ENCODE results near the gene INTU. TPM values are rescaled to one million over a fixed set of nuclear protein-coding genes. Genes with fewer than 3 reads are reported as not detected.

INTU gene
- total RNA-seq, result 1.5 and 2.3 TPM in 2 replicates

GRCh38 chr4:127632420-127633403 is at the start of gene INTU:
INTU (plus strand) TSS chr4:127632957; CDS start chr4:127633035, 78 bp downstream.

DNA sequence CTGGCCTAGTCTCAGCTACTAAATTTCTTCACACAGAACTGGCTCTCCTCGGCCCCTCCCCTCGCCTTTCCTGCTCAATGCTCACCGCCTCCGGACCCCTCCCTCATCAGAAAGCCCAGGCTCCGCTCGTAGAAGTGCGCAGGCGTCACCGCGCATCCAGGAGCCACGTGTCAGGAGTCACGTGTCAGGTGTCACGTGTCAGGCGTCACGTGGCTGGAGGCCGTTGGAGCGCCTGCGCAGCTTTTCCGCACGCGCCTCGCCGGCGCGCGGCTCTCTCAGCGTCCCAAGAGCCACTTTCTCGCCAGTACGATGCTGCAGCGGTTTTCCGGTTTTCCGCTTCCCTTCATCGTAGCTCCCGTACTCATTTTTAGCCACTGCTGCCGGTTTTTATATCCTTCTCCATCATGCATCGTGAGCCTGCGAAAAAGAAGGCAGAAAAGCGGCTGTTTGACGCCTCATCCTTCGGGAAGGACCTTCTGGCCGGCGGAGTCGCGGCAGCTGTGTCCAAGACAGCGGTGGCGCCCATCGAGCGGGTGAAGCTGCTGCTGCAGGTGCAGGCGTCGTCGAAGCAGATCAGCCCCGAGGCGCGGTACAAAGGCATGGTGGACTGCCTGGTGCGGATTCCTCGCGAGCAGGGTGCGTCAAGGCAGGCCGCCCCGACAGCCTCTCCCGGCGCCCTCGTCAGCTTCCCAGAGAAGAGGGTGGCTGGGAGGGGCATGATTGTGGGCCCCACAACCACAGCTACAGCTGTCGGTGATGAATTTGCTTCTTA is 97.6 kb downstream of the INTU start, which contains the start of gene SLC25A31:
Gene SLC25A31 (plus strand): TSS at position 259 of the 772 bp plus-strand sequence. CDS start 146 bp downstream, at position 405.

Other genes with a start within 250 kb of the INTU start
- not detected in 2 replicates for gene SLC25A31, start 97.4 kb downstream of the INTU start, total RNA-seq
- gene HSPA4L, start 149.4 kb downstream of the INTU start, total RNA-seq, result 2.3 and 4.1 TPM in 2 replicates
- gene PLK4, start 247.9 kb downstream of the INTU start, total RNA-seq, result 1.5 and 21.7 TPM in 2 replicates

Data from mesangial cell (primary cell).